Activated CD8-positive, alpha-beta memory T cell treated with anti-CD3 and anti-CD28 coated beads, Interleukin-2, amount 50 U/mL, for 24 hours (primary cell): ENCODE measurements around the gene MBLAC1.

Experiments used
- DNase-seq: peaks from one replicate; pipeline ENCODE4 v3.0.0-alpha.2; 2020; ENCODE audit errors: extremely low read depth

The MBLAC1 gene

GRCh38 chr7:100095704-100096103 lies 31.1 kb upstream of the MBLAC1 start:
- DNase-seq = no peak

GRCh38 chr7:100098913-100099312 lies 27.9 kb upstream of the MBLAC1 start:
- no peak for DNase-seq

GRCh38 chr7:100099452-100099851 lies 27.3 kb upstream of the MBLAC1 start:
- no peak for DNase-seq

- peak; percentile 63 for DNase-seq
Observed at GRCh38 chr7:100100420-100101015, 26.2 kb upstream of the MBLAC1 start.

- DNase-seq = peak; percentile 93
Observed at GRCh38 chr7:100101016-100101862, 25.5 kb upstream of the MBLAC1 start, which contains the start of the genes AP4M1 and MCM7. AP4M1 (plus strand) TSS chr7:100101643; CDS start chr7:100101715, 72 bp downstream. MCM7 (minus strand) TSS chr7:100101397; CDS start chr7:100101294, 103 bp downstream.

- no peak for DNase-seq
Observed at GRCh38 chr7:100102950-100103840, 23.6 kb upstream of the MBLAC1 start.

- DNase-seq = no peak
Observed at GRCh38 chr7:100105534-100105933, 21.2 kb upstream of the MBLAC1 start.

- no peak for DNase-seq
Observed at GRCh38 chr7:100106633-100107032, 20.1 kb upstream of the MBLAC1 start.

- DNase-seq = no peak
Observed at GRCh38 chr7:100107125-100107737, 19.5 kb upstream of the MBLAC1 start.

- DNase-seq = no peak
Observed at GRCh38 chr7:100107890-100108289, 18.9 kb upstream of the MBLAC1 start.

GRCh38 chr7:100109521-100110163 lies 17.1 kb upstream of the MBLAC1 start:
- DNase-seq = no peak

GRCh38 chr7:100111156-100111555 lies 15.6 kb upstream of the MBLAC1 start:
- DNase-seq = no peak

- DNase-seq = no peak
Observed at GRCh38 chr7:100111914-100112313, 14.9 kb upstream of the MBLAC1 start.

- DNase-seq = no peak
Observed at GRCh38 chr7:100115026-100115425, 11.7 kb upstream of the MBLAC1 start.

- DNase-seq = no peak
Observed at GRCh38 chr7:100118388-100119071, 8.2 kb upstream of the MBLAC1 start.

GRCh38 chr7:100119072-100119969 lies 7.4 kb upstream of the MBLAC1 start, which contains the start of the genes CNPY4 and TAF6:
CNPY4 (plus strand) TSS chr7:100119634; CDS start chr7:100119745, 111 bp downstream.
TAF6 (minus strand) TSS chr7:100119358; CDS start chr7:100114209, 5,149 bp downstream.
- DNase-seq = peak; percentile 89

- no peak for DNase-seq
Observed at GRCh38 chr7:100119970-100120732, 6.6 kb upstream of the MBLAC1 start.

GRCh38 chr7:100120733-100121036 lies 6.1 kb upstream of the MBLAC1 start:
- no peak for DNase-seq

- DNase-seq = no peak
Observed at GRCh38 chr7:100122067-100122466, 4.7 kb upstream of the MBLAC1 start.
